NCI-H345 treated with DMSO at 0.1 percent for 48 hours (cell line): ENCODE results near the gene TCERG1L.
"Not testable (repeated sequence)": the region's sequence is repeated elsewhere in the genome, so short reads cannot be mapped to it uniquely, and the experiment has no call there.

Source experiments
- DNase-seq: peaks from one replicate; lab custom pipeline; 2025; ENCODE audit not compliant: unreplicated experiment; lab: John Stamatoyannopoulos, UW

Gene TCERG1L

GRCh38 chr10:131311661-131312477 lies at the start of gene TCERG1L:
Gene TCERG1L, minus strand, starts transcription at chr10:131311721. Its CDS starts 86 bp downstream, at chr10:131311635.
- no peak for DNase-seq

GRCh38 chr10:131358741-131359442 lies 47.4 kb upstream of the TCERG1L start:
- DNase-seq, result no peak

- no peak for DNase-seq
These were observed 44.9 kb upstream of the TCERG1L start for GRCh38 chr10:131356442-131356841.

GRCh38 chr10:131355881-131356280 lies 44.4 kb upstream of the TCERG1L start:
- no peak for DNase-seq

GRCh38 chr10:131355056-131355455 lies 43.5 kb upstream of the TCERG1L start:
- DNase-seq, result no peak

GRCh38 chr10:131354380-131354779 lies 42.9 kb upstream of the TCERG1L start:
- no peak for DNase-seq

- DNase-seq, result no peak
These were observed 41.3 kb upstream of the TCERG1L start for GRCh38 chr10:131352765-131353290.

GRCh38 chr10:131350660-131351059 lies 39.1 kb upstream of the TCERG1L start:
- DNase-seq, result no peak

GRCh38 chr10:131350245-131350644 lies 38.7 kb upstream of the TCERG1L start:
- no peak for DNase-seq

- no peak for DNase-seq
These were observed 34.9 kb upstream of the TCERG1L start for GRCh38 chr10:131346456-131346855.

- no peak for DNase-seq
These were observed 34.2 kb upstream of the TCERG1L start for GRCh38 chr10:131345691-131346090.

- DNase-seq, result no peak
These were observed 33.2 kb upstream of the TCERG1L start for GRCh38 chr10:131344747-131345146.

- no peak for DNase-seq
These were observed 26.2 kb upstream of the TCERG1L start for GRCh38 chr10:131337741-131338140.

GRCh38 chr10:131332821-131333220 lies 21.3 kb upstream of the TCERG1L start:
- DNase-seq, result no peak

GRCh38 chr10:131323880-131324279 lies 12.4 kb upstream of the TCERG1L start:
- DNase-seq, result no peak

- DNase-seq, result peak; percentile 11
These were observed 11.5 kb upstream of the TCERG1L start for GRCh38 chr10:131323025-131323424.

GRCh38 chr10:131322575-131322974 lies 11.1 kb upstream of the TCERG1L start:
- not testable (repeated sequence) for DNase-seq

- no peak for DNase-seq
These were observed 9.5 kb upstream of the TCERG1L start for GRCh38 chr10:131320860-131321604.

- DNase-seq, result no peak
These were observed 7.3 kb upstream of the TCERG1L start for GRCh38 chr10:131318814-131319213.

- DNase-seq, result no peak
These were observed 6.8 kb upstream of the TCERG1L start for GRCh38 chr10:131318291-131318690.

- DNase-seq, result no peak
These were observed 5.0 kb upstream of the TCERG1L start for GRCh38 chr10:131316321-131317075.
